Measurements from ENCODE around the gene NRG2. TPM values are rescaled to one million over a fixed set of nuclear protein-coding genes. Genes with fewer than 3 reads are reported as not detected.

The NRG2 gene
- polyA plus RNA-seq, 3 donors: 1.3 to 1.9 (median 1.7) TPM

DNA sequence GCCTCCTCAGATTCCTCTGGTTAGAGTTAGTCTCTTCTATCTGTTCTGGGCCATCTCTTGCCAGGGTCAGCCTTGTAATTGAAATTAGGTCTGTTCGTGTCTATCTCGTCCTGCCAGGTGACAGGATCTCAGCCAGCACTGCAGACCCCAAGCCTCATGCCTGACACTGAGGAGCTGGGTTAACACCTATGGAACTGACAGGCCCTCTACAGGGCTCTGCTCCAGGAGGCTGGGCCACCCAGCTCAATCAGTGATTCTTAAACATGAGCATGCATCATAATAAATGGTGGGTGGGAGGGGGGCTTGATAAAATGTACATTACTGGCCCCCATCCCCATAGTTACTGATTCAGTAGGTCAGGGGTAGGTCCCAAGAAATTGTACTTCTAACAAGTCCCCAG lies 144.1 kb downstream of the NRG2 start:
- no peak for DNase-seq (ENCODE audit: extremely low read depth in 1 of 11, low read depth in 9 of 11, low spot score in 4 of 11)

DNA sequence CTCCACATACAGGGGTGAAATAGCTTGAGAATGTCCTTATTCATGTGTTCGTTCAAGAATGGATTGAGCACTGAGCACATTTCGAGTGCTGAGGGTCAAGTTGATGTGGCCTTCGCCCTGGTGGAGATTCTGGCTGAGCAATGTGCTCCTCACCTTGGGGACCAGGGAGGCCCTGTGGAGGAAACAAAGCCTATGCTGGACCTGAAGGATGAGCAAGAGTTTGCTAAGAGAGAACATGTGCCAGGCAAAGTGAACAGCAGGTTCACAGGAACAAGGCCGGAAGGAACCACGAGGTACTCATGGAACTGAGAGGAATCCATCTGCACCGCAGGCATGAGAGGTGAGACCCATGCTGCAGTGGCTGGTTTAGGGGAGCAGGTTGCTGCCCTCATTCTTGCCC lies 145.1 kb downstream of the NRG2 start:
- DNase-seq (ENCODE audit: extremely low read depth in 1 of 11, low read depth in 9 of 11, low spot score in 4 of 11): no peak

DNA sequence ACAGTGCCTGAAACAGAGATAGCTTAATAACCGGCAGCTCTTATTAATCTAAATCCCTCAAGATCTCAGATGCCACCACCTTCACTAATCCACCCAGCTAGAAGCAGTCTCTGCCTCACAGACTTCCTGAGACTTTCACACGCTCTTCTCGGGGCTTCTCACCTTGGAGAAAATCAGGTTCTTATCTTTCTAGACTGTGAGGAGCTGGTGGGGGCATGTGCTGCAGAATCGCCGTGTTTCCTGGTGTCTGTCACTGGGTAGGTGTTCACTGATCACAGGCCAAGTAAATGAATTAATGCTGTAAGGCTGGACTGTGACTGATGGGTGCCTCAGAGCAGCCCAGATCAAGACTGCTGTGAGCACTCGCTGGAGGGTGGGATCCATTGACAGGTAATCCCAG lies 145.8 kb downstream of the NRG2 start:
- no peak for DNase-seq (ENCODE audit: extremely low read depth in 1 of 11, low read depth in 9 of 11, low spot score in 4 of 11)

DNA sequence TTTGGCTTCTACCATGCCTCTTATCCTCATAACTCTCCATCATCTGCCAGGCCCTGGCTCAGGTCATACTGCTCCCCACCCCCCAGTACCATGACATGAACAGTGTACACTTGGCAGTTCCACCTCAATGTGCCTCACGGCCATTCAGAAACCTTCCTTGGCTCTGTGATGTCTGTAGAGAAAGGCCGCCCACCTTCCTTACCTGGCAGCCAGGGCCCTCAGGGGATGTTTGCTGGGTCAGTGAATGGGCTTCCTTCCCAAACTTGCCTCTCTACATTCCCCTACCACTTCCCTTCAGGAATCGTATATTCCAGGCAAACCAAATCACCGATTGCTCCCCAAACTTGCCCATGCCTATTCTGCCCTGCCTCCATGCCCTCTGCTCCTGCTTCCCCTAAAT lies 146.4 kb downstream of the NRG2 start:
- no peak for DNase-seq (ENCODE audit: extremely low read depth in 1 of 11, low read depth in 9 of 11, low spot score in 4 of 11)

DNA sequence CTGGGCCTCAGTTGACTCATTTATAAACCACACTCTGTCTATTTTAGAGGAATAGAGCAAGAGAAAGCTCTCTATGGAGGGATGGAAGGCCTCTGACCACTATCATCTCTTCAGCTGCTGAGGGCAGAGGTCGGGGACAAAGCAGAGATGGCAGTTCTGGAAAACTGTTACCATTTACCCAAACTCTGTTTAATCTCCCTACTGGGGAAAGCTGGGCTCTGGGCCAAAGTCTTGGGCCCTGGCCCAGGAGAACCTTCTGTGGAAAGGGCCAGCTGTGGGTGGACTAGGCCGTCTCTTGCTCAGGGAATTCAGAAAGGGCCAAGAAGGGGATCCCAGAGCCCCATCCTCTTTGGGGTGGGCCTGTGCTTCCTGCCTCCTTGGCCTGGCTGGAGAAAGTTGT lies 147.5 kb downstream of the NRG2 start:
- DNase-seq (ENCODE audit: extremely low read depth in 1 of 11, low read depth in 9 of 11, low spot score in 4 of 11): no peak

DNA sequence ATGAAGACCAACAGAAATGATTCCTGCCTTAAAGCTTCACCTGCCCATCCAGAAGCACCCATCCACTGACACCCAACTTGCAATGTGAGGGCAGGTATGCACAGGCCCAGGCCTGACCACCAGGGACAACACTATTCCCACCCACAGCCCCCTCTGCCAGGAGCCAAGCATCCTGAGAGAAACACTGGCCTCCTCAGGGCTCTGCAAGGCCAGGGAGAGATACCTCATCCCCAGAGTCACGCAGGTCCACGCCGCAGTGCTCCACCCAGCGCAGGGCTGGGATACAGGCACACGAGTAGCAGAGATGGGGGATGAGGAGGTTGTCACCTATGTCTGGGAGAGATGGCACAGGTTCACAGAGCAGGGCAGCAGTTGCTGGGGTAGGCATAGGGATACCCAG lies 148.1 kb downstream of the NRG2 start:
- no peak for DNase-seq (ENCODE audit: extremely low read depth in 1 of 11, low read depth in 9 of 11, low spot score in 4 of 11)

DNA sequence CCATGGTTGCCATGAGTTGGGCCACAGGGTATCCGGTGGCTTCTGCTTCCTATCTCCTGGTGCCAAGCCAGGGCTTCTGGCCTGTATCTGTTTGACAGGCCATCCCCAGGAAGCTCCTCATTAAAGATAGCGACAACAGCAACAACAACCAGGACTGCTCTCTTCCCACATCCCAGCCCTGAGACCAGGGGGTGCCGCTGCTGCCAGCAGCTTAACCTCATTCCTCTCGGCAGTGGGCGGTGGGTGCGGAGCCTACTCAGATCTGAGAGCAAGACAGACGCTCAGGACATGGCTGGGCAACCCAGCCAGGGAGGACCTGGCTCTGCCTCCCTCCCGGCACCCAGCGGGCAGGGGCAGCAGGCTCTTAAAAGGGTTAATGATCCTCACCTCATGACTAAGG lies 149.2 kb downstream of the NRG2 start:
- DNase-seq (ENCODE audit: extremely low read depth in 1 of 11, low read depth in 9 of 11, low spot score in 4 of 11): no peak

DNA sequence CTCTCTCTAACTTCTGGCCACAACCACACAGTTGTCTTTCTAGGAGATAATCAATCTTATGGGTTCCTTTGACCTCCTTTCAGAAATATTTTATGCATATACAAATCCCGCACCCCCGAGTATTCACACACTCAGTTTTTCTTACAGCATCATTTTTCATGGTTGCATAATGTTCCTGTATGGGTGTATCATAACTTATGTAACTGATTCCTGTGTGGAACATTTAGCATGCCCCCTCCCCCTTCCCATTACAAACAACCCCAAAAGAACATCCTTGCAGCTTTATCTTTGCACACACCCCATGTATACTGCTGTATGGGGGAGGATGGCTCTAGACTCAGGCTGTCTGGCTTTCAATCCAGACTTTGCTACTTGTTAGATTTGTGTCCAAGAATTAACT lies 153.7 kb downstream of the NRG2 start:
- no peak for DNase-seq (ENCODE audit: extremely low read depth in 1 of 11, low read depth in 9 of 11, low spot score in 4 of 11)

DNA sequence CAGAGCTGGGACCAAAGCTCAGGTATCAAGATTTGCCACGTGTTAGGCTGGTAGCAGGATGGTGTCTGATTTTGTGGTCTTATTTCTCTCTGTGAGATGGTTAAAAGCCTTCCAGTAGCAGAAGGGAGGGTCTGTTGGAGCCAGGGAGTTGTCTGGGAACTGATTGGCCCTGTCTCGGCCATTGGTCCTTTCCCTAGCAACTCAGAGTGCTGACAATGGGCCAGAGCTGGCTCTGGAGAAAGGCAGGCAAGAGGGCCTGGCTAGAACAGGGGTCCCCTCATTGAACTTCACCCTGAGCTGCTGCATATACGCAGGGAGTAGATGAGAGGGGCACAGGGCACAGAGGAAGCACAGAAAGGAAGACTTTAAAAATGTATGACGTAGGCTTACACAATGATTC lies 154.7 kb downstream of the NRG2 start:
- no peak for DNase-seq (ENCODE audit: extremely low read depth in 1 of 11, low read depth in 9 of 11, low spot score in 4 of 11)

DNA sequence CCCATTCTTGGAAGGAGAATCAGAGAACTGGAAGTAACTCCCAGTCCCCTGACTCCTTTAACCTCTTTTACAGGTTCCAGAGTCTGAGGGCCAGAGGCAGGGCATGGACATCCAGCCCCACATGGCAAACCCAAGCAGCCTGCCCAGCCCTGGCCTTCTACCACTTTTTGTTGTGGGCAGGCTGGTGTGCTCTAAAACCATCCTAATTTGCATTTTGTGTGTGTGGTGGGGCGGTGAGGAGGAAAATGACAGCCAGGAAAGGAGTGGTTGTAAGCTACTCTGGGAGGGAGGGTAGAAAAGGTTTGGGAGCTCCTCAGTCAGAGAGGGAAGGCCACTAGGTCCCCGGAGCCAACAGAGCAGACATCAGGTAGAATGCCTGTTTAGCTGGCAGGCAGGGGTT lies 156.9 kb downstream of the NRG2 start:
- DNase-seq (ENCODE audit: extremely low read depth in 1 of 11, low read depth in 9 of 11, low spot score in 4 of 11): no peak

DNA sequence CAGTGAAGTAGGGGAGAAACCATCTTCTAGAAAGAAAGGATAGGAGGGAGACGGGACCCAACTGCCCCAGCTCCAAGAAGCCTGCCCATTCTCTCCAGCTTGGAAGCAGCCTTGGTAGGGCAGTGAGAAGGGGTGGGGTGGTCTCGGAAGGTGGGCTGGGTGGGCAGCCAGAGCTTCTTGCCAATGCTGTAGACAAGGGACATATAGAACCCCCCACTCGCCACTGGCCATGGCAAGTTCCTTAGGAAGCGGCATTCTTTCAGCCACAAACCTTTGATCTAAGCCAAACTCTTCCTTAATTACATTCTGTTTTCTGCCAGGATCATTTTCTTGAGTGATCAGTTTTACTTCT lies 157.3 kb downstream of the NRG2 start:
- no peak for DNase-seq (ENCODE audit: extremely low read depth in 1 of 11, low read depth in 9 of 11, low spot score in 4 of 11)

DNA sequence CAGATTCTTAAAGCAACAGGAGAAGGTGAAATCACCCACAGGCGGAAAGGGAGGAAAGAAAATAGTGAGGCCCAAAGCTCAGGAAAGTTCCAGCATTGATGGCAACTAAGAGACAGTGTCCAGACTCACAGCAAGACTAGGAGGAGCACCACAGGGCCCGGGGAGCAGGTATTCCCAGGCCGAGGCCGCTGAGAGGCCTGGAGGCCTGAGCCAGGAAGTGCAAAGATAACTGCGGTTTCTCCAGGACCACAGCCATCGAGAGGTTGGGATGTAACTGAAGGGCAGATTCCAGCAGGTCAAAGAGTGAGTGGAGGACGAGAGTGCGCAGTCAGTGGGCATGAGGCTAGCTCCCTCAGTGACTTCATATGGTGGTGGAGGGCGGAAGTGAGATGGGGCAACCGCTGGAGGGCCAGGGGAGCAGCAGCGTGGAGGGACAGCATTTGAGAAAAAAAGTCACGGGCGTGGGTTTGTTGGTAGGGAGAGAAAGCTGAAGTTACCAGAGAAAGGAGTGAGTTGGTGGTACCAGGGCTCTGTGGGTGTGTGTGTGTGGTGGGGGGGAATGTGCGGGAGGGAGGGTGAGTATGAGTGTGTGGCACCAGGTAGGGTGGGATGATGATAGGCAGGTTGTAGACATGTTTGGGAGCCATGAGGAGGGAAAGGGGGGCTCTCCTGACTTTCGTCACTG lies 157.8 kb downstream of the NRG2 start:
- no peak for DNase-seq (ENCODE audit: extremely low read depth in 1 of 11, low read depth in 9 of 11, low spot score in 4 of 11)

DNA sequence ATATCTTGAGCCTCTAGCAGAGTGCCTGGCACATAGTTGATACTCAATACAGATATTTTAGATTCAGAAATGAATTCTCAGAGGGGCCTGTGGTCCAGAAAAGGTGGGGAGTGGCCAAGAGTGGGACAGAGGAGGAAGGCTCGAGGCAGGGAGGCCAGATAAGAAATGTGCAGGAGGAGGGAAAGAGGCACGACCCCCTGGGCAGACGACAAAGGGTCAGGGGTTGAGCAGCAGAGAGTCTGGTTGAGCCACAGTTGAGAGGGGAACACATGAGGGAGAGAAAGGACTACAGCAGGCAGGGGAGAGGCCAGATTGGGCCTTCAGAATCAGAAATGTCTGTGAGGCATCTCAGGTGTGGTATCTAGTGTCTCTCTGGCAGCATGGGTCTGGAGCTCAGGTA lies 158.4 kb downstream of the NRG2 start:
- DNase-seq (ENCODE audit: extremely low read depth in 1 of 11, low read depth in 9 of 11, low spot score in 4 of 11): no peak

DNA sequence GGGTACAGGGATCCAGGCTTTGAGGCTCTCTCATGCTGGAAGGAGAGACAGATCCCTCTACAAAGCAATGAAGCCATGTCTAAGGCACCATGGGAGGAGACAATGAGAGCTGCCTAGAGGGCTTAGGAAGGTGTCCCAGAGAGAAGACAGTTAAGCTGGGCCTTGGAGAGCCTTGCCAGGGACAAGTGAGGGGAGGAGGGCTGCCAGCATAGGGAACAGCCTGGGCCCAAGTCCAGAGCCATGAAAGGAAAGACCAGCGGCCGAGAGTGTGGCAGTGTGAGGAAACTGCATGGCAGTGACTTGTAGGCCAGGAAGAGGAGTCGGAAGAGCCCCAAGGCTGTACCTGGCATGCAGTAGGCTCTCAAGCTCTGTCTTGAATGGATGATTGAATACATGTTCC lies 159.0 kb downstream of the NRG2 start:
- no peak for DNase-seq (ENCODE audit: extremely low read depth in 1 of 11, low read depth in 9 of 11, low spot score in 4 of 11)

DNA sequence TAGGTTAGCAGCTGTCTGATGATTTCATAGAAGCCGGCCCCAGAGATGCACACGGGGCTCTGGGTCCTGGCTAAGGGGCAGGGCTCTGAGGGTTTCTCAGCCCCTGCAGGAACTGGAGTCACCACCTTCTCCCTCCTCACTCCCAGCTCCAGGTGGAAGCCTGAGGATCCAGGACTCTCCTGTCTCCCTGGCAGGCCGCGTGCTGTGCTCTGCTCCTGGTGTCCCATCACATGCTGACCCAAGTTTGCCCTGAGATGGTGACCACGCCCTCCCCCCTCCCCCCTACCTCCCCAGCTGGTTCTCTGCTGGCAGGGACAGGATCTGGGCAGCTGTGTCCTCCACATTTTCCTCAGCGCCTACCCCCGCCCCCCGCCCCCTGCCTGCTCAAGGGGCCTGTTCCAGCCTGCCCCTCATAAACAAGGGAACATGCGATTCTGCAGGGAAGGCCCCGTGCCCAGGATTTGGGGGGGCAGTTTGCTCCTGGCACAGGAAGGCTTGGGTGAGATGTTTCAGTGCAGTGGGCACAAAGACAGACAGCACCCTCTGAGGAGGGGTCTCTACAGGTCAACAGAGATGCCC lies 160.0 kb downstream of the NRG2 start:
- no peak for DNase-seq (ENCODE audit: extremely low read depth in 1 of 11, low read depth in 9 of 11, low spot score in 4 of 11)

DNA sequence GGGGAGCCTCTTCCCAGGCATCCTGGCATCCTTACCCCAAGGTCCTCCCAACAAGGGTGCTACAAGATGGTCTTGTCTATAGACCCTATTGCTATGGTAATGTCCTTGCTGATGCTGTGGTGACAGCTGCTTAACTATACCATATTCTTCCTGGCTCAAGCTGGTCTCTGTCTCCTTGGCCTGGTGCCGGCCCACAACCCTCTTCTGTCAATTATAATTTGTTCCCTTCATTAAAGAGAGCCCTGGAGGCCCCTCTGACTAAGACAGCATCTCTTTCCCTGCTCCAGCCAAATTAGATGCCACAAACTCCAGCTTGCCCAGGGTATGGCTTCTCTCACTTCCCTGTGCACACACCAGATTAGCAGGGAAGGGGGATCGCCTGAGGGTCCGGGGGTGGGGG lies 160.8 kb downstream of the NRG2 start:
- no peak for DNase-seq (ENCODE audit: extremely low read depth in 1 of 11, low read depth in 9 of 11, low spot score in 4 of 11)

DNA sequence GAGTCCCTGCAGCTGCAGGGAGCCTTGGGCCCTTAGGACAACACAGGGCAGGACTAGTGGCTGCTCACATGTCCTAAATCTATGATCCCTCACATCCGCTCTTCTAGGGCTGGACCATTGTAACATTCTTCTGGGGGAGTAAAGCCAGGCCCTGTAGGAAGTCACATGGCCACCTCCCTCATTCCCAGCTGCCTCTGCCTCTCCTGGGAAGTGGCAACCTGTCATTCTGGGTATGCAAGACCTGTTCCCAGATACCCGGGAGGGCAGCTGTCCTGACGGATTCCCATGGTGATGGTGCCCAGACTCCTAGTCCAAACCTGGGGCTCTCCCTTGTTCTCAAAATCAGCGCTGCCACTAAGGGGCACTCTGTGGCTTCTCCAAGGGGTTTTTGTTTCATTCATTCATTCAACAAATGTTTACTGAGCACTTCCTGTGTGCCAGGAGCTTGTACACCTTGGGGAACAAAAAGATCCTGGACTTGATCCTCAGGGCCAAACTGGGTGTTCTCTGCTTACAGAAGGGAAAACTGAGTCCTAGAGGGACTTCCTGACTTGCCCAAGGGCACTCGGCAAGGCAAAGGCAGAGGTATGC lies 161.9 kb downstream of the NRG2 start:
- DNase-seq (ENCODE audit: extremely low read depth in 1 of 11, low read depth in 9 of 11, low spot score in 4 of 11): peak in 1 of 11 donors; percentile 57

DNA sequence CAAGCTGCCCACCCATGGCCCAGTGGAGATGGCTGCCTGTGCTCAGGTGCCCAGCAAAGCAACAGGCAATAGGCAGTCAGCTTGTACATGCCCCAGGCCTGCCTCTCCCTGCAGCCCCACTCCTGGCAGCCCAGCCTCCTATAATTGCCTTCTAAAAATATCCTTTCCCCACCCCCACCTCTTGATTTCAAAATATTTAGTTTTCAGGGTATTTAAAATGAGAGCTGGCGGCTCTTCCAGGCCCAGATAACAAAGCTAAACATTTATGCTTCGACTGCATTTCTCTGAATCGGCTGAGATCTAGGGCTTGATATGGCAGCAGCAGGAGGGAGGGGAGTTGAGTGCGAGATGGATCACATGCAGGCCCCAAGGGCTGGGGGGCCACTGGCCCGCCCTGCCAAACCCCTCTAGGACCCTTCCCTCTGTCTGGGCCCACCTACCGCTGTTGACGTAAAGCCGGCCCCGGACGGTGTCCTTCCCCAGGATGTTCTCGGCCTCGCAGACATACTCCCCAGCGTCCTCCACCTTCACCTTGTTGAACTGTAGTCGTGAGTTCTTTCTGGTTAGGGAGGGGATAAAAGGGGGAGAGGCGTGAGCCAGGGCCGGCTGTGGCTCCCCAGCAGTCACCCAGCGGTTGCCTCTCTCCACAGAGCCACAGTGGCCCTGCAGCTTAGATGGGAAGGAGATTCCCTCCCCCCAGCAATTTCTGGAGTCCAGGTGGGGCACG lies 162.5 kb downstream of the NRG2 start:
- DNase-seq (ENCODE audit: extremely low read depth in 1 of 11, low read depth in 9 of 11, low spot score in 4 of 11): no peak

DNA sequence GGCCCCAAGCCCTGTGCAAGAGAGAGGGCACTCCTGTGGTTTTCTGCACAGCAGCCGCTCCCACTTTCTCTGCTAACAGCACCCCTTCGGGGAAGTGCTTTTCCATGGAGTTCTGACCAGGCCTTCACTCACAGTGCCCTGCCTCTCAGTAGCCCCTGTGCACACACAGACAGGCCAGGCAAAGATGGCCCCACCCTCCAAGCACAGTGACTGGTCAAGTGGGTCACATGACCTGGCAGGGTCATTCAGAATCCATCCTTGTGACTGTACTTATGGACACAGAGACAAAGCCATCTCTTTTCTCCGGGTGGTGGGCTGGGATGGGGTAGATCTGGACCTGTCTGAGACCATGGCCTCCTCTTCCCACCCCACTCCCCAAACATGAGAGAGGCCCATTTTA lies 165.0 kb downstream of the NRG2 start:
- DNase-seq (ENCODE audit: extremely low read depth in 1 of 11, low read depth in 9 of 11, low spot score in 4 of 11): no peak

DNA sequence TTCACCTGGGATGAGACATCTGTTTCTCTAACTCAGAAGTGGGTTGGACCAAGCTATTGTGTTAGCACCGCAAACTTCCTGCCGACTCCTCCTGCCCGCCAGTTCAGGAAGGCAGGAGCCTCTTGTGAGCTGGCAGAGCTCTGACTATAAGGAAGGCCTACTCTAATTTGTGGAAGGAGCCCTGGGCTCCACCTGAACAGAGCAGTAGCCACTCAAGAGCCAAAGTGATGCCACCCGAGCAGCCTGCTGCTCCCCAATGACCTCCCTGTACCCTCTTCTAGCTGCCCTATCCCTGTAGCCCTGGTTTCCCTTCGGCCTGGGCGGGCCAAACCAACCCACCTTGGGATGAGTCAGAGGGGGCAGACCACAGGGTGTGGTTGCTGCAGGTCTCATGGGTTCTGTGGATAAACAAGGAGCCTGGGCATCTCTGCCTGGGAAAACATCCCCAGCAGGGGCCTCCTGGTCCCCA lies 165.9 kb downstream of the NRG2 start:
- no peak for DNase-seq (ENCODE audit: extremely low read depth in 1 of 11, low read depth in 9 of 11, low spot score in 4 of 11)
